Stomach (tissue), 4 donors: ENCODE data around the gene EYA2.

Experiments used
- POLR2A ChIP-seq, 4 donors: fragments of 450-650 bp; IDR thresholded peaks; one replicate each; pipeline ENCODE4 v1.6.1; 2016; ENCODE audit warnings: antibody characterized with exemption in 4 of 4, control low read depth in 2 of 4, mild to moderate bottlenecking in 1 of 4, moderate library complexity in 1 of 4
- POLR2AphosphoS5 ChIP-seq, 3 donors: sonication (generic); formaldehyde crosslinking; IDR thresholded peaks; one replicate each; pipeline ENCODE4 v1.6.1; 2016; ENCODE audit warnings: antibody characterized with exemption in 3 of 3
- TF ChIP-seq, protein P1 (sequence below), 7 experiments: fragments of 450-650 bp in 4 of 7; fragments of 200-600 bp in 3 of 7; sonication (generic) in 3 of 7; IDR thresholded peaks; one replicate each; pipeline ENCODE4 v1.5.1; 2016 to 2019; ENCODE audit warnings: antibody characterized with exemption in 7 of 7, control low read depth in 2 of 7, mild to moderate bottlenecking in 1 of 7

DNA sequence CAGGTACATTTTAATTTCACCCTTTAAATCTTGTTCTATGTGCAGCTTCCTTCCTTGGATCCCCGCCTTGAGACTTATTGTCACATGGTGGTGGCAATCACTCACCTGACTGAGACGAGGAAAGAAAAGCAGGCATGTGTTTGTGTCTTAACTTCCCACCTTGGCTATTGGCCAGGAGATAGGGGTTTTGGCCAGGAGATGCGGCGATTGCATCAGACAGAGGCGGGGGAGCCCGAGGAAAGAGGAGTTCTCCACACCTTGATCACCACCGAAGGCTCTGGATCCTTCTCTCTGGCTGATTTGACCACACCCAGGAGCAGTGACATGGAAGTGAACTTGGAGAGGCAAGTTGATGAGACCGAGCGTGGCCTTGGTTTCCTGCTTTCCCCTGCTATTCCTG, 49.7 kb upstream of the EYA2 start:
- TF ChIP-seq POLR2AphosphoS5 (IDR thresholded peaks at IDR 0.05) = no peak
- TF ChIP-seq POLR2A (IDR thresholded peaks at IDR 0.05) = no peak
- TF ChIP-seq, protein P1, sequence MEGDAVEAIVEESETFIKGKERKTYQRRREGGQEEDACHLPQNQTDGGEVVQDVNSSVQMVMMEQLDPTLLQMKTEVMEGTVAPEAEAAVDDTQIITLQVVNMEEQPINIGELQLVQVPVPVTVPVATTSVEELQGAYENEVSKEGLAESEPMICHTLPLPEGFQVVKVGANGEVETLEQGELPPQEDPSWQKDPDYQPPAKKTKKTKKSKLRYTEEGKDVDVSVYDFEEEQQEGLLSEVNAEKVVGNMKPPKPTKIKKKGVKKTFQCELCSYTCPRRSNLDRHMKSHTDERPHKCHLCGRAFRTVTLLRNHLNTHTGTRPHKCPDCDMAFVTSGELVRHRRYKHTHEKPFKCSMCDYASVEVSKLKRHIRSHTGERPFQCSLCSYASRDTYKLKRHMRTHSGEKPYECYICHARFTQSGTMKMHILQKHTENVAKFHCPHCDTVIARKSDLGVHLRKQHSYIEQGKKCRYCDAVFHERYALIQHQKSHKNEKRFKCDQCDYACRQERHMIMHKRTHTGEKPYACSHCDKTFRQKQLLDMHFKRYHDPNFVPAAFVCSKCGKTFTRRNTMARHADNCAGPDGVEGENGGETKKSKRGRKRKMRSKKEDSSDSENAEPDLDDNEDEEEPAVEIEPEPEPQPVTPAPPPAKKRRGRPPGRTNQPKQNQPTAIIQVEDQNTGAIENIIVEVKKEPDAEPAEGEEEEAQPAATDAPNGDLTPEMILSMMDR (IDR thresholded peaks at IDR 0.05) = no peak
